Right lobe of liver (tissue), 6 donors: ENCODE measurements around the gene CTTN. TPM values are rescaled to one million over a fixed set of nuclear protein-coding genes. Genes with fewer than 3 reads are reported as not detected.

ENCODE experiments used
- ATAC-seq, 4 donors: fragments of 200-7000 bp; cut with Tn5 transposase; one replicate each; pipeline ENCODE4 v1.9.1; 2020; ENCODE audit warnings: mild to moderate bottlenecking in 4 of 4, moderate library complexity in 4 of 4
- DNase-seq, 3 donors: peaks; one replicate each; pipeline ENCODE4 v3.0.0-alpha.2; 2020
- H3K27ac ChIP-seq, 3 donors: fragments of 200-600 bp; one replicate each; pipeline ENCODE4 v1.8.0; 2022
- H3K27me3 ChIP-seq, 2 donors: fragments of 200-600 bp; one replicate each; pipeline ENCODE4 v1.8.0; 2022
- H3K36me3 ChIP-seq, 4 donors: fragments of 200-600 bp; sonication (generic) in 1 of 4; one replicate each; pipeline versions ENCODE4 v1.5.1 to v1.8.0; 2017 to 2022; ENCODE audit warnings: control low read depth in 1 of 4
- H3K4me1 ChIP-seq, 4 donors: fragments of 200-600 bp; sonication (generic) in 1 of 4; one replicate each; pipeline versions ENCODE4 v1.5.1 to v1.8.0; 2017 to 2022; ENCODE audit warnings: control low read depth in 1 of 4
- H3K4me3 ChIP-seq, 3 donors: fragments of 200-600 bp; one replicate each; pipeline ENCODE4 v1.8.0; 2022
- H3K9me3 ChIP-seq, 4 donors: fragments of 200-600 bp; sonication (generic) in 1 of 4; one replicate each; pipeline versions ENCODE4 v1.5.1 to v1.8.0; 2017 to 2022; ENCODE audit warnings: control low read depth in 1 of 4
- POLR2A ChIP-seq: fragments of 450-650 bp; IDR thresholded peaks from one replicate; pipeline ENCODE4 v1.6.1; 2017; ENCODE audit warnings: antibody characterized with exemption, mild to moderate bottlenecking
- WGBS: methylation state at CpG from one replicate; pipeline ENCODE4 v1.1.6; 2018; ENCODE audit warnings: low coverage, low lambda C conversion rate; ENCODE audit not compliant: insufficient coverage; ENCODE audit errors: missing lambda C conversion rate; 5-methylcytosine and 5-hydroxymethylcytosine counted together
- intact Hi-C, 2 donors: fragments of 100-400 bp; cut with DNase I; formaldehyde crosslinking; loops; one replicate each; pipeline versions ENCODE4 v1.11.2 to v1.14.1; 2022
- total RNA-seq, 6 experiments: library from RNA; depleted of rRNA in 2 of 6; stranded (reverse); fragments of >200 nt in 2 of 6; fragmentation: NEBNext Ultra II Directional in 3 of 6; extraction: Animal tissue kit (Norgen Biotek cat#: 25700) in 3 of 6; gene quantifications; one replicate each; pipeline versions ENCODE4 v1.1.0 to v1.2.4, GENCODE V29; 2016 to 2023
- TF ChIP-seq, protein P1 (sequence below), 4 donors: fragments of 200-600 bp in 3 of 4; fragments of 450-650 bp in 1 of 4; IDR thresholded peaks; one replicate each; pipeline versions ENCODE4 v1.5.1 to v1.8.0; 2016 to 2022; ENCODE audit warnings: antibody characterized with exemption in 4 of 4, mild to moderate bottlenecking in 2 of 4
- donor health status: DM: no; HTN: yes; CAD: no.
- donor health status: DM: no; HTN: no; CAD: no.
- donor health status: DM: no; HTN: no; CAD: no.
- donor health status: DM: no; HTN: yes; CAD: no.
- donor health status: DM: no; HTN: yes; CAD: no.

Gene CTTN
- total RNA-seq, 6 experiments from 2014 or later = 63.6 to 90.8 (median 78.5) TPM

DNA sequence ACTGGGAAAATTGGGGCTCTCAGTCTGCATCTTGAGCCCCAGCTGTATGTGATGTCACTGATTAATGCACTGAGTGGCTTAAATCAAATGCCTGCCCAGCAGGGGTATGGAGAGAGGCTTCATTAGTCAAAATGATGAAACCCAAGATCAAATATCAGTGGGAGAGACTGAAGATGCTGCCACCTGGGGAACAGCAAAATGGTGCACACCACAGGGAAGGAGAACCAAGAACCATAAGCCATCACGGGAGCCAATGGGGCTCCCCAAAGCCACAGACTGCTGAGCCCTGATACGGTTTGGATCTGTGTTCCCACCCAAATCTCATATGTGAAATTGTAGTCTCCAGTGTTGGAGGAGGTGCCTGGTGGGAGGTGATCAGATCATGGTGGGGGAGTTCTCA lies 85.6 kb downstream of the CTTN start:
- no peaks in the 10 kb centered on the region for H3K9me3 ChIP-seq
- ATAC-seq (no peak), DNase-seq (no peak)
- intact Hi-C loops = no loop called here
- no peak overlapping the region for H3K4me3 ChIP-seq
- TF ChIP-seq, protein P1, sequence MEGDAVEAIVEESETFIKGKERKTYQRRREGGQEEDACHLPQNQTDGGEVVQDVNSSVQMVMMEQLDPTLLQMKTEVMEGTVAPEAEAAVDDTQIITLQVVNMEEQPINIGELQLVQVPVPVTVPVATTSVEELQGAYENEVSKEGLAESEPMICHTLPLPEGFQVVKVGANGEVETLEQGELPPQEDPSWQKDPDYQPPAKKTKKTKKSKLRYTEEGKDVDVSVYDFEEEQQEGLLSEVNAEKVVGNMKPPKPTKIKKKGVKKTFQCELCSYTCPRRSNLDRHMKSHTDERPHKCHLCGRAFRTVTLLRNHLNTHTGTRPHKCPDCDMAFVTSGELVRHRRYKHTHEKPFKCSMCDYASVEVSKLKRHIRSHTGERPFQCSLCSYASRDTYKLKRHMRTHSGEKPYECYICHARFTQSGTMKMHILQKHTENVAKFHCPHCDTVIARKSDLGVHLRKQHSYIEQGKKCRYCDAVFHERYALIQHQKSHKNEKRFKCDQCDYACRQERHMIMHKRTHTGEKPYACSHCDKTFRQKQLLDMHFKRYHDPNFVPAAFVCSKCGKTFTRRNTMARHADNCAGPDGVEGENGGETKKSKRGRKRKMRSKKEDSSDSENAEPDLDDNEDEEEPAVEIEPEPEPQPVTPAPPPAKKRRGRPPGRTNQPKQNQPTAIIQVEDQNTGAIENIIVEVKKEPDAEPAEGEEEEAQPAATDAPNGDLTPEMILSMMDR (IDR thresholded peaks at IDR 0.05) = no peak
- no peak for TF ChIP-seq POLR2A
- H3K27ac ChIP-seq = no peak overlapping the region
- peaks cover 0 to 9% (median 0%) of the 10 kb centered on the region in 4 donors for H3K4me1 ChIP-seq
- peaks cover 0 to 4% (median 0%) of the 10 kb centered on the region in 4 donors for H3K36me3 ChIP-seq
- 80% methylated on average over 1 of the region's 2 CpGs for WGBS
- H3K27me3 ChIP-seq = no peaks in the 10 kb centered on the region

GRCh38 chr11:70485326-70486025 lies 87.1 kb downstream of the CTTN start:
- Histone ChIP-seq H3K27me3 (no peaks in the 10 kb centered on the region), H3K4me1 (peaks cover 0 to 9% (median 0%) of the 10 kb centered on the region in 4 donors), H3K4me3 (no peak overlapping the region), H3K36me3 (peaks cover 0 to 4% (median 0%) of the 10 kb centered on the region in 4 donors), H3K9me3 (no peaks in the 10 kb centered on the region), H3K27ac (no peak overlapping the region)
- DNase-seq (no peak), ATAC-seq (no peak)
- TF ChIP-seq POLR2A = no peak
- TF ChIP-seq, protein P1 (IDR thresholded peaks at IDR 0.05) = no peak
- 92% methylated on average over 26 of the region's 31 CpGs for WGBS
- intact Hi-C loops = no loop called here

GRCh38 chr11:70486026-70486415 lies 87.7 kb downstream of the CTTN start:
- Histone ChIP-seq H3K4me1 (peaks cover 0 to 9% (median 0%) of the 10 kb centered on the region in 4 donors), H3K27me3 (no peaks in the 10 kb centered on the region), H3K27ac (no peak overlapping the region), H3K9me3 (no peaks in the 10 kb centered on the region), H3K4me3 (no peak overlapping the region), H3K36me3 (peaks cover 0 to 4% (median 0%) of the 10 kb centered on the region in 4 donors)
- no peak for DNase-seq
- intact Hi-C loops = no loop called here
- no peak for TF ChIP-seq POLR2A
- TF ChIP-seq, protein P1 (IDR thresholded peaks at IDR 0.05) = no peak
- WGBS = 100% methylated on average over 3 of the region's 22 CpGs
- ATAC-seq = no peak

Other genes starting within 250 kb of the CTTN start
- gene FADD, start 195.2 kb upstream of the CTTN start, total RNA-seq = 10 to 100 TPM in 3 of 6 experiments, 1 to 10 TPM in 3; 8.8 to 17.5 (median 10.6) TPM
- 10 to 100 TPM; 21.1 to 27.0 (median 22.7) TPM for gene PPFIA1, start 127.8 kb upstream of the CTTN start, total RNA-seq